Stomach (tissue), 4 donors: ENCODE data around the gene DGCR8.

Experiments used
- CTCF ChIP-seq, 7 experiments: fragments of 450-650 bp in 4 of 7; fragments of 200-600 bp in 3 of 7; sonication (generic) in 3 of 7; IDR thresholded peaks; one replicate each; pipeline ENCODE4 v1.5.1; 2016 to 2019; ENCODE audit warnings: antibody characterized with exemption in 7 of 7, control low read depth in 2 of 7, mild to moderate bottlenecking in 1 of 7
- EP300 ChIP-seq: sonication (generic); formaldehyde crosslinking; IDR thresholded peaks from one replicate; pipeline ENCODE4 v1.6.1; 2017; ENCODE audit warnings: antibody characterized with exemption
- POLR2A ChIP-seq, 4 donors: fragments of 450-650 bp; IDR thresholded peaks; one replicate each; pipeline ENCODE4 v1.6.1; 2016; ENCODE audit warnings: antibody characterized with exemption in 4 of 4, control low read depth in 2 of 4, mild to moderate bottlenecking in 1 of 4, moderate library complexity in 1 of 4
- POLR2AphosphoS5 ChIP-seq, 3 donors: sonication (generic); formaldehyde crosslinking; IDR thresholded peaks; one replicate each; pipeline ENCODE4 v1.6.1; 2016; ENCODE audit warnings: antibody characterized with exemption in 3 of 3

GRCh38 chr22:20062766-20063083, 17.3 kb upstream of the DGCR8 start:
- no peak for TF ChIP-seq CTCF (IDR thresholded peaks at IDR 0.05)
- no peak for TF ChIP-seq POLR2AphosphoS5 (IDR thresholded peaks at IDR 0.05)
- no peak for TF ChIP-seq POLR2A (IDR thresholded peaks at IDR 0.05)
- TF ChIP-seq EP300: no peak
